ENCODE measurements around the gene WIPI1. TPM values are rescaled to one million over a fixed set of nuclear protein-coding genes. Genes with fewer than 3 reads are reported as not detected.

Gene WIPI1
- total RNA-seq, 1 experiment from 2014 or later, result 19.8 TPM

- ATAC-seq (no peak), DNase-seq (ENCODE audit: low read depth, low spot score) (no peak)
- Histone ChIP-seq H3K27me3 (ENCODE audit: control insufficient read depth, insufficient read depth, low read length) (no peaks in the 10 kb centered on the region), H3K27ac (ENCODE audit: low read length) (no peak overlapping the region), H3K4me1 (ENCODE audit: control insufficient read depth, insufficient read depth, low read length) (no peaks in the 10 kb centered on the region), H3K36me3 (ENCODE audit: control insufficient read depth, insufficient read depth, low read length) (no peaks in the 10 kb centered on the region), H3K4me3 (ENCODE audit: low read depth in 2 of 2, low read length in 2 of 2) (no peak overlapping the region), H3K9me3 (ENCODE audit: control insufficient read depth, insufficient read depth, low read depth, low read length) (no peaks in the 10 kb centered on the region)
- TF ChIP-seq, protein P1, sequence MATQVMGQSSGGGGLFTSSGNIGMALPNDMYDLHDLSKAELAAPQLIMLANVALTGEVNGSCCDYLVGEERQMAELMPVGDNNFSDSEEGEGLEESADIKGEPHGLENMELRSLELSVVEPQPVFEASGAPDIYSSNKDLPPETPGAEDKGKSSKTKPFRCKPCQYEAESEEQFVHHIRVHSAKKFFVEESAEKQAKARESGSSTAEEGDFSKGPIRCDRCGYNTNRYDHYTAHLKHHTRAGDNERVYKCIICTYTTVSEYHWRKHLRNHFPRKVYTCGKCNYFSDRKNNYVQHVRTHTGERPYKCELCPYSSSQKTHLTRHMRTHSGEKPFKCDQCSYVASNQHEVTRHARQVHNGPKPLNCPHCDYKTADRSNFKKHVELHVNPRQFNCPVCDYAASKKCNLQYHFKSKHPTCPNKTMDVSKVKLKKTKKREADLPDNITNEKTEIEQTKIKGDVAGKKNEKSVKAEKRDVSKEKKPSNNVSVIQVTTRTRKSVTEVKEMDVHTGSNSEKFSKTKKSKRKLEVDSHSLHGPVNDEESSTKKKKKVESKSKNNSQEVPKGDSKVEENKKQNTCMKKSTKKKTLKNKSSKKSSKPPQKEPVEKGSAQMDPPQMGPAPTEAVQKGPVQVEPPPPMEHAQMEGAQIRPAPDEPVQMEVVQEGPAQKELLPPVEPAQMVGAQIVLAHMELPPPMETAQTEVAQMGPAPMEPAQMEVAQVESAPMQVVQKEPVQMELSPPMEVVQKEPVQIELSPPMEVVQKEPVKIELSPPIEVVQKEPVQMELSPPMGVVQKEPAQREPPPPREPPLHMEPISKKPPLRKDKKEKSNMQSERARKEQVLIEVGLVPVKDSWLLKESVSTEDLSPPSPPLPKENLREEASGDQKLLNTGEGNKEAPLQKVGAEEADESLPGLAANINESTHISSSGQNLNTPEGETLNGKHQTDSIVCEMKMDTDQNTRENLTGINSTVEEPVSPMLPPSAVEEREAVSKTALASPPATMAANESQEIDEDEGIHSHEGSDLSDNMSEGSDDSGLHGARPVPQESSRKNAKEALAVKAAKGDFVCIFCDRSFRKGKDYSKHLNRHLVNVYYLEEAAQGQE (IDR thresholded peaks at IDR 0.05; ENCODE audit: insufficient read depth in 1 of 2, low read depth in 2 of 2, low read length in 1 of 2), result no peak
- no peak for TF ChIP-seq SIN3A (IDR thresholded peaks at IDR 0.05; ENCODE audit: borderline replicate concordance, insufficient read depth, low read depth, low read length)
- ChIA-PET POLR2A (no interaction called here), CTCF (interaction anchor here (0.7 kb wide), 1 partner anchor 160 kb away, joined by 4 read pairs; no protein-coding TSS in a partner anchor)
- in situ Hi-C loops (cut with HindIII; ENCODE audit: low pct_unique_long_range_greater_than_20kb, low sequenced_read_pairs) (no loop called here), intact Hi-C loops (cut with micrococcal nuclease; ENCODE audit: unreplicated experiment) (no loop called here)
- BruUV-seq (replicated peaks), result no TSS peak
Observed at GRCh38 chr17:68422821-68423220, 34.5 kb downstream of the WIPI1 start.

DNA sequence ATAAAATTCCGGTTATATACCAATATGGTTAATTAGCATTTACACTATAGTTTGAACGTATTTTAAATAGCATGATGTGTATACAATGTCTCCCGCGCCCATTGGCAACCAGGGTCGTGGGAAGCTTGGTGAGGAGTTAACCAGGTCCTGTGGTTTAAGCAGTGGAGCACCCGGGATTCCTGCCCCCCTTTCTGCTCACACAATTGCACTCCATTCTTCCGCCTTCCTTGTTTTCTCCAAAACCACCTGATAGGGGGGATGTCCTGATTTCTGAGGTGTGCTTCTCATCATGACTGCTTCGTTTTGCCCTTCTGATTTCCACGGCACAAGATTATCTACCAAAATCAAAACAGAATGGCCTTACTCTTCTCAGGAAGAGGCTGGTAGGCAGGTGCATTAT is 35.8 kb downstream of the WIPI1 start:
- H3K27me3 ChIP-seq (ENCODE audit: control insufficient read depth, insufficient read depth, low read length), result no peaks in the 10 kb centered on the region
- TF ChIP-seq CTCF (IDR thresholded peaks at IDR 0.05), result no peak
- TF ChIP-seq SIN3A (IDR thresholded peaks at IDR 0.05; ENCODE audit: borderline replicate concordance, insufficient read depth, low read depth, low read length), result no peak
- no peak for TF ChIP-seq POLR2AphosphoS5 (IDR thresholded peaks at IDR 0.05; ENCODE audit: low read depth, low read length)
- TF ChIP-seq TCF7L2 (IDR thresholded peaks at IDR 0.05; ENCODE audit: low read depth, low read length), result no peak
- TF ChIP-seq, protein P1 (IDR thresholded peaks at IDR 0.05; ENCODE audit: insufficient read depth in 1 of 2, low read depth in 2 of 2, low read length in 1 of 2), result no peak
- intact Hi-C loops (cut with micrococcal nuclease; ENCODE audit: unreplicated experiment) (no loop called here), in situ Hi-C loops (cut with HindIII; ENCODE audit: low pct_unique_long_range_greater_than_20kb, low sequenced_read_pairs) (no loop called here)
- H3K4me1 ChIP-seq (ENCODE audit: control insufficient read depth, insufficient read depth, low read length), result no peaks in the 10 kb centered on the region
- POLR2A ChIA-PET, result no interaction called here
- BruUV-seq (replicated peaks), result no TSS peak
- H3K36me3 ChIP-seq (ENCODE audit: control insufficient read depth, insufficient read depth, low read length), result no peaks in the 10 kb centered on the region
- no peaks in the 10 kb centered on the region for H3K9me3 ChIP-seq (ENCODE audit: control insufficient read depth, insufficient read depth, low read depth, low read length)
- CTCF ChIA-PET, result no interaction called here
- DNase-seq (ENCODE audit: low read depth, low spot score) (no peak), ATAC-seq (no peak)
- H3K27ac ChIP-seq (ENCODE audit: low read length), result no peak overlapping the region
- no peak overlapping the region for H3K4me3 ChIP-seq (ENCODE audit: low read depth in 2 of 2, low read length in 2 of 2)

All from Panc1 (cell line).